Activated CD4-positive, CD25-positive, alpha-beta regulatory T cell treated with anti-CD3 and anti-CD28 coated beads, Interleukin-2, amount 50 U/mL, for 24 hours (primary cell): ENCODE results near the gene ELMO1.
A peak's percentile ranks its signal among the peaks of the same experiment; 100 is the strongest.

ENCODE experiments used
- ATAC-seq, 2 donors: fragments of 150-1000 bp; cut with Tn5 transposase; one replicate each; pipeline ENCODE4 v1.10.0; 2021; ENCODE audit warnings: mild to moderate bottlenecking in 1 of 2, moderate library complexity in 1 of 2

The ELMO1 gene

GRCh38 chr7:37259319-37259821 lies 189.3 kb downstream of the ELMO1 start:
- no peak for ATAC-seq

GRCh38 chr7:37256631-37257030 lies 192.0 kb downstream of the ELMO1 start:
- ATAC-seq, result no peak

- peak; percentile 51 to 78 for ATAC-seq
These were observed 193.2 kb downstream of the ELMO1 start for GRCh38 chr7:37255327-37255944.

GRCh38 chr7:37251222-37251621 lies 197.4 kb downstream of the ELMO1 start:
- no peak for ATAC-seq

- ATAC-seq, result no peak
These were observed 199.4 kb downstream of the ELMO1 start for GRCh38 chr7:37249240-37249639.

- no peak for ATAC-seq
These were observed 200.2 kb downstream of the ELMO1 start for GRCh38 chr7:37248396-37248861.

- no peak for ATAC-seq
These were observed 200.8 kb downstream of the ELMO1 start for GRCh38 chr7:37247861-37248260.

- no peak for ATAC-seq
These were observed 203.1 kb downstream of the ELMO1 start for GRCh38 chr7:37245590-37245989.

GRCh38 chr7:37236906-37237305 lies 211.8 kb downstream of the ELMO1 start:
- no peak for ATAC-seq

GRCh38 chr7:37235813-37236212 lies 212.9 kb downstream of the ELMO1 start:
- ATAC-seq, result no peak

- no peak for ATAC-seq
These were observed 213.7 kb downstream of the ELMO1 start for GRCh38 chr7:37234928-37235327.

- no peak for ATAC-seq
These were observed 214.3 kb downstream of the ELMO1 start for GRCh38 chr7:37234334-37234733.

GRCh38 chr7:37231613-37232012 lies 217.1 kb downstream of the ELMO1 start:
- ATAC-seq, result no peak

GRCh38 chr7:37230221-37230620 lies 218.4 kb downstream of the ELMO1 start:
- ATAC-seq, result no peak

GRCh38 chr7:37229381-37229780 lies 219.3 kb downstream of the ELMO1 start:
- no peak for ATAC-seq

GRCh38 chr7:37225285-37225969 lies 223.2 kb downstream of the ELMO1 start:
- no peak for ATAC-seq

GRCh38 chr7:37224746-37225145 lies 223.9 kb downstream of the ELMO1 start:
- no peak for ATAC-seq

- no peak for ATAC-seq
These were observed 228.0 kb downstream of the ELMO1 start for GRCh38 chr7:37220664-37221063.

GRCh38 chr7:37218956-37219355 lies 229.7 kb downstream of the ELMO1 start:
- ATAC-seq, result no peak

GRCh38 chr7:37216923-37217322 lies 231.7 kb downstream of the ELMO1 start:
- ATAC-seq, result peak in 1 of 2 donors; percentile 13

GRCh38 chr7:37216156-37216852 lies 232.4 kb downstream of the ELMO1 start:
- no peak for ATAC-seq

GRCh38 chr7:37215290-37215923 lies 233.3 kb downstream of the ELMO1 start:
- no peak for ATAC-seq

- no peak for ATAC-seq
These were observed 236.1 kb downstream of the ELMO1 start for GRCh38 chr7:37212556-37212955.
